ENCODE data around the gene PSMD9.

PSMD9 gene

GRCh38 chr12:121955258-121956237 is 67.0 kb downstream of the PSMD9 start:
- DNase-seq (ENCODE audit: low spot score) = no peak

GRCh38 chr12:121957861-121958515 is 69.4 kb downstream of the PSMD9 start:
- no peak for DNase-seq (ENCODE audit: low spot score)

GRCh38 chr12:121958541-121959240 is 70.1 kb downstream of the PSMD9 start:
- DNase-seq (ENCODE audit: low spot score) = no peak

- DNase-seq (ENCODE audit: low spot score) = no peak
Measured at GRCh38 chr12:121960541-121960940, 72.0 kb downstream of the PSMD9 start.

GRCh38 chr12:121961195-121961879 is 72.7 kb downstream of the PSMD9 start:
- DNase-seq (ENCODE audit: low spot score) = no peak

- DNase-seq (ENCODE audit: low spot score) = no peak
Measured at GRCh38 chr12:121963341-121964018, 74.9 kb downstream of the PSMD9 start.

GRCh38 chr12:121964813-121965643 is 76.4 kb downstream of the PSMD9 start:
- no peak for DNase-seq (ENCODE audit: low spot score)

- no peak for DNase-seq (ENCODE audit: low spot score)
Measured at GRCh38 chr12:121966959-121967358, 78.4 kb downstream of the PSMD9 start.

Measured in hematopoietic multipotent progenitor cell treated with erythropoietin and hydrocortisone succinate and interleukin-3 and kit ligand, for 15 days (in vitro differentiated cells).